ENCODE measurements around the gene KLHDC7B.

- TF ChIP-seq ZNF274 (IDR thresholded peaks at IDR 0.05; ENCODE audit: low read depth, low read length) (no peak), YY1 (IDR thresholded peaks at IDR 0.05; ENCODE audit: insufficient read depth, insufficient read length) (no peak)
Measured at GRCh38 chr22:50586416-50586815, 40.7 kb downstream of the KLHDC7B start.
